HepG2 (cell line): ENCODE results near the gene ECHS1. TPM values are rescaled to one million over a fixed set of nuclear protein-coding genes. Genes with fewer than 3 reads are reported as not detected.

Experiments used
- FIP1L1 ChIP-seq: fragments of 200-400 bp; formaldehyde crosslinking; IDR thresholded peaks from 2 replicates; pipeline ENCODE4 v1.6.1; 2018; ENCODE audit warnings: low read depth, mild to moderate bottlenecking, low read length, moderate library complexity, borderline replicate concordance; ENCODE audit not compliant: insufficient read depth
- GPBP1L1 ChIP-seq: sonication (generic); formaldehyde crosslinking; IDR thresholded peaks from 2 replicates; pipeline ENCODE4 v1.5.0; 2020; ENCODE audit warnings: mild to moderate bottlenecking, missing genetic modification reagents
- JUNB ChIP-seq: sonication (generic); formaldehyde crosslinking; IDR thresholded peaks from 2 replicates; pipeline ENCODE4 v1.8.0; 2022; ENCODE audit warnings: missing genetic modification reagents, mild to moderate bottlenecking, borderline replicate concordance
- LRRFIP1 ChIP-seq: sonication (generic); formaldehyde crosslinking; conservative IDR thresholded peaks from 2 replicates; pipeline ENCODE4 v1.4.0; 2020; ENCODE audit warnings: missing genetic modification reagents
- MAFK ChIP-seq, 2 experiments: IDR thresholded peaks in 1 of 2; conservative IDR thresholded peaks in 1 of 2; 2 replicates each; pipeline ENCODE4 v1.6.1; 2011; ENCODE audit warnings: improper control_type of control experiment in 2 of 2, low read length in 2 of 2
- MED13 ChIP-seq: sonication (generic); formaldehyde crosslinking; IDR thresholded peaks from 2 replicates; pipeline ENCODE4 v1.5.0; 2020; ENCODE audit warnings: missing genetic modification reagents
- NFYB ChIP-seq: sonication (generic); formaldehyde crosslinking; IDR thresholded peaks from 2 replicates; pipeline ENCODE4 v1.4.0; 2020; ENCODE audit warnings: missing genetic modification reagents
- PRMT3 ChIP-seq: sonication (generic); formaldehyde crosslinking; IDR thresholded peaks from 2 replicates; pipeline ENCODE4 v1.8.1; 2022; ENCODE audit warnings: low read depth, mild to moderate bottlenecking, moderate library complexity, missing genetic modification reagents, borderline replicate concordance
- RBAK ChIP-seq: sonication (generic); formaldehyde crosslinking; IDR thresholded peaks from 2 replicates; pipeline ENCODE4 v1.5.1; 2020; ENCODE audit warnings: mild to moderate bottlenecking, missing genetic modification reagents
- ZKSCAN1 ChIP-seq: fragments of 150-350 bp; IDR thresholded peaks from 2 replicates; pipeline ENCODE4 v1.6.1; 2014; ENCODE audit warnings: low read length
- ZNF564 ChIP-seq: sonication (generic); formaldehyde crosslinking; IDR thresholded peaks from 2 replicates; pipeline ENCODE4 v1.8.1; 2023; ENCODE audit warnings: mild to moderate bottlenecking, missing genetic modification reagents
- ZNF792 ChIP-seq: IDR thresholded peaks from 2 replicates; pipeline ENCODE4 v1.6.1; 2016
- polyA plus RNA-seq, 8 experiments: library from polyadenylated mRNA; depleted of rRNA in 3 of 8; stranded (reverse) in 7 of 8; unstranded in 1 of 8; fragments of >200 nt; fragmentation: Illumina TruSeq in 4 of 8; extraction: Trizol in 4 of 8; gene quantifications; 2 replicates each; pipeline versions ENCODE4 v1.2.1 to v1.2.3, GENCODE V29; 2011 to 2016; ENCODE audit warnings: low read depth in 4 of 8, missing spikeins in 1 of 8, mixed read lengths in 1 of 8; ENCODE audit not compliant: insufficient read depth in 1 of 8
- total RNA-seq, 5 experiments: library from RNA; depleted of rRNA; stranded (reverse); fragments of >200 nt; fragmentation: Illumina TruSeq; extraction: Trizol; gene quantifications; 2 replicates each; pipeline ENCODE4 v1.2.3, GENCODE V29; 2016; ENCODE audit warnings: low read depth in 1 of 5
- TF ChIP-seq, protein P1 (sequence below): IDR thresholded peaks from 2 replicates; pipeline ENCODE4 v1.6.1; 2016
- TF ChIP-seq, protein P2 (sequence below): fragments of 450-650 bp; IDR thresholded peaks from 2 replicates; pipeline ENCODE4 v1.6.1; 2017
- TF ChIP-seq, protein P3 (sequence below): sonication (generic); formaldehyde crosslinking; IDR thresholded peaks from 2 replicates; pipeline ENCODE4 v1.5.0; 2020; ENCODE audit warnings: mild to moderate bottlenecking, missing genetic modification reagents, borderline replicate concordance
- TF ChIP-seq, protein P4 (sequence below): sonication (generic); formaldehyde crosslinking; IDR thresholded peaks from 2 replicates; pipeline ENCODE4 v1.5.0; 2020; ENCODE audit warnings: mild to moderate bottlenecking, missing genetic modification reagents, moderate library complexity

The ECHS1 gene
- total and polyA plus RNA-seq, 2 of the 13 experiments (the other 11 are each of a cell fraction or from before 2014, with no cell fraction given), result 32.7 to 195 TPM

GRCh38 chr10:133373174-133374090 is at the start of gene ECHS1 (continued):
- TF ChIP-seq, protein P1, sequence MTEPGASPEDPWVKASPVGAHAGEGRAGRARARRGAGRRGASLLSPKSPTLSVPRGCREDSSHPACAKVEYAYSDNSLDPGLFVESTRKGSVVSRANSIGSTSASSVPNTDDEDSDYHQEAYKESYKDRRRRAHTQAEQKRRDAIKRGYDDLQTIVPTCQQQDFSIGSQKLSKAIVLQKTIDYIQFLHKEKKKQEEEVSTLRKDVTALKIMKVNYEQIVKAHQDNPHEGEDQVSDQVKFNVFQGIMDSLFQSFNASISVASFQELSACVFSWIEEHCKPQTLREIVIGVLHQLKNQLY (CRISPR knock-in tag), result no peak
- no peak for TF ChIP-seq PRMT3 (CRISPR knock-in tag)
- no peak; the same call in 1 of the 2 replicates for TF ChIP-seq ZNF564
- TF ChIP-seq ZKSCAN1, result no peak
- TF ChIP-seq, protein P2, sequence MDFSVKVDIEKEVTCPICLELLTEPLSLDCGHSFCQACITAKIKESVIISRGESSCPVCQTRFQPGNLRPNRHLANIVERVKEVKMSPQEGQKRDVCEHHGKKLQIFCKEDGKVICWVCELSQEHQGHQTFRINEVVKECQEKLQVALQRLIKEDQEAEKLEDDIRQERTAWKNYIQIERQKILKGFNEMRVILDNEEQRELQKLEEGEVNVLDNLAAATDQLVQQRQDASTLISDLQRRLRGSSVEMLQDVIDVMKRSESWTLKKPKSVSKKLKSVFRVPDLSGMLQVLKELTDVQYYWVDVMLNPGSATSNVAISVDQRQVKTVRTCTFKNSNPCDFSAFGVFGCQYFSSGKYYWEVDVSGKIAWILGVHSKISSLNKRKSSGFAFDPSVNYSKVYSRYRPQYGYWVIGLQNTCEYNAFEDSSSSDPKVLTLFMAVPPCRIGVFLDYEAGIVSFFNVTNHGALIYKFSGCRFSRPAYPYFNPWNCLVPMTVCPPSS, result no peak
- no peak for TF ChIP-seq JUNB (CRISPR knock-in tag)
- TF ChIP-seq, protein P3, sequence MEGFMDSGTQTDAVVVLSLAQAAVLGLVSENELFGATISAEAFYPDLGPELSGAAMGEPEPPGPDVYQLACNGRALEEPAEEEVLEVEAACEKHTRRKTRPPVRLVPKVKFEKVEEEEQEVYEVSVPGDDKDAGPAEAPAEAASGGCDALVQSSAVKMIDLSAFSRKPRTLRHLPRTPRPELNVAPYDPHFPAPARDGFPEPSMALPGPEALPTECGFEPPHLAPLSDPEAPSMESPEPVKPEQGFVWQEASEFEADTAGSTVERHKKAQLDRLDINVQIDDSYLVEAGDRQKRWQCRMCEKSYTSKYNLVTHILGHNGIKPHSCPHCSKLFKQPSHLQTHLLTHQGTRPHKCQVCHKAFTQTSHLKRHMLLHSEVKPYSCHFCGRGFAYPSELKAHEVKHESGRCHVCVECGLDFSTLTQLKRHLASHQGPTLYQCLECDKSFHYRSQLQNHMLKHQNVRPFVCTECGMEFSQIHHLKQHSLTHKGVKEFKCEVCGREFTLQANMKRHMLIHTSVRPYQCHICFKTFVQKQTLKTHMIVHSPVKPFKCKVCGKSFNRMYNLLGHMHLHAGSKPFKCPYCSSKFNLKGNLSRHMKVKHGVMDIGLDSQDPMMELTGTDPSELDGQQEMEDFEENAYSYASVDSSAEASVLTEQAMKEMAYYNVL, result no peak
- TF ChIP-seq LRRFIP1 (CRISPR knock-in tag), result no peak
- no peak for TF ChIP-seq MAFK (conservative IDR thresholded peaks at IDR 0.05 in 1 of 2, IDR thresholded peaks at IDR 0.05 in 1 of 2; ENCODE audit: low read length in 2 of 2)
- TF ChIP-seq, protein P4, sequence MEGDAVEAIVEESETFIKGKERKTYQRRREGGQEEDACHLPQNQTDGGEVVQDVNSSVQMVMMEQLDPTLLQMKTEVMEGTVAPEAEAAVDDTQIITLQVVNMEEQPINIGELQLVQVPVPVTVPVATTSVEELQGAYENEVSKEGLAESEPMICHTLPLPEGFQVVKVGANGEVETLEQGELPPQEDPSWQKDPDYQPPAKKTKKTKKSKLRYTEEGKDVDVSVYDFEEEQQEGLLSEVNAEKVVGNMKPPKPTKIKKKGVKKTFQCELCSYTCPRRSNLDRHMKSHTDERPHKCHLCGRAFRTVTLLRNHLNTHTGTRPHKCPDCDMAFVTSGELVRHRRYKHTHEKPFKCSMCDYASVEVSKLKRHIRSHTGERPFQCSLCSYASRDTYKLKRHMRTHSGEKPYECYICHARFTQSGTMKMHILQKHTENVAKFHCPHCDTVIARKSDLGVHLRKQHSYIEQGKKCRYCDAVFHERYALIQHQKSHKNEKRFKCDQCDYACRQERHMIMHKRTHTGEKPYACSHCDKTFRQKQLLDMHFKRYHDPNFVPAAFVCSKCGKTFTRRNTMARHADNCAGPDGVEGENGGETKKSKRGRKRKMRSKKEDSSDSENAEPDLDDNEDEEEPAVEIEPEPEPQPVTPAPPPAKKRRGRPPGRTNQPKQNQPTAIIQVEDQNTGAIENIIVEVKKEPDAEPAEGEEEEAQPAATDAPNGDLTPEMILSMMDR, result no peak
- no peak for TF ChIP-seq RBAK
- peak; percentile 35; the same call in 1 of the 2 replicates for TF ChIP-seq NFYB (CRISPR knock-in tag)
- no peak for TF ChIP-seq MED13 (CRISPR knock-in tag)
- TF ChIP-seq ZNF792 (CRISPR knock-in tag), result no peak
- TF ChIP-seq FIP1L1, result no peak
- TF ChIP-seq GPBP1L1, result no peak
